Liver (tissue), 9 donors: Measurements from ENCODE around the gene RAB3B. TPM values are rescaled to one million over a fixed set of nuclear protein-coding genes. Genes with fewer than 3 reads are reported as not detected.

Experiments
- DNase-seq: peaks from one replicate; pipeline ENCODE4 v3.0.0-alpha.2; 2017; ENCODE audit warnings: low spot score
- H3K27ac ChIP-seq, 2 donors: one replicate each; pipeline ENCODE4 v1.7.0; 2013; ENCODE audit warnings: inconsistent platforms in 2 of 2, low read length in 2 of 2, control low read depth in 1 of 2, low read depth in 1 of 2, mild to moderate bottlenecking in 1 of 2
- H3K27me3 ChIP-seq, 4 donors: one replicate each; pipeline versions ENCODE4 v1.6.1 to v1.7.0; 2013; ENCODE audit warnings: low read length in 3 of 4, inconsistent platforms in 1 of 4, mild to moderate bottlenecking in 1 of 4, moderate library complexity in 1 of 4; ENCODE audit not compliant: control insufficient read depth in 4 of 4, insufficient read depth in 4 of 4
- H3K36me3 ChIP-seq, 4 donors: one replicate each; pipeline versions ENCODE4 v1.6.1 to v1.7.0; 2013; ENCODE audit warnings: low read length in 3 of 4, mild to moderate bottlenecking in 3 of 4, low read depth in 1 of 4, moderate library complexity in 1 of 4; ENCODE audit not compliant: control insufficient read depth in 4 of 4, insufficient read depth in 3 of 4
- H3K4me1 ChIP-seq, 4 donors: one replicate each; pipeline versions ENCODE4 v1.6.1 to v1.7.0; 2013; ENCODE audit warnings: low read length in 3 of 4, mild to moderate bottlenecking in 3 of 4, moderate library complexity in 1 of 4; ENCODE audit not compliant: control insufficient read depth in 4 of 4, insufficient read depth in 4 of 4
- H3K4me3 ChIP-seq, 3 donors: one replicate each; pipeline versions ENCODE4 v1.6.1 to v1.7.0; 2013; ENCODE audit warnings: low read length in 3 of 3, control low read depth in 1 of 3, low read depth in 1 of 3, mild to moderate bottlenecking in 1 of 3
- H3K9ac ChIP-seq, 2 donors: one replicate each; pipeline ENCODE4 v1.7.0; 2013; ENCODE audit warnings: low read length in 2 of 2, mild to moderate bottlenecking in 2 of 2, moderate library complexity in 2 of 2, control low read depth in 1 of 2, low read depth in 1 of 2
- H3K9me3 ChIP-seq, 4 donors: one replicate each; pipeline versions ENCODE4 v1.6.1 to v1.7.0; 2013; ENCODE audit warnings: low read length in 3 of 4; ENCODE audit not compliant: control insufficient read depth in 4 of 4
- ATF3 ChIP-seq: IDR thresholded peaks from 2 replicates; pipeline ENCODE4 v1.6.1; 2016; ENCODE audit warnings: antibody characterized with exemption
- CTCF ChIP-seq: fragments of 150-350 bp; IDR thresholded peaks from 2 replicates; pipeline ENCODE4 v1.5.1; 2017; ENCODE audit warnings: improper control_type of control experiment, low read depth, low read length; ENCODE audit not compliant: missing input control
- EGR1 ChIP-seq, 2 donors: IDR thresholded peaks; 2 replicates each; pipeline ENCODE4 v1.6.1; 2016 to 2018; ENCODE audit warnings: antibody characterized with exemption in 2 of 2, low read depth in 2 of 2
- FOXA1 ChIP-seq: IDR thresholded peaks from 2 replicates; pipeline ENCODE4 v1.6.1; 2016; ENCODE audit warnings: antibody characterized with exemption
- GABPA ChIP-seq, 2 donors: IDR thresholded peaks in 1 of 2; conservative IDR thresholded peaks in 1 of 2; 2 replicates each; pipeline ENCODE4 v1.6.1; 2016; ENCODE audit warnings: antibody characterized with exemption in 2 of 2, mild to moderate bottlenecking in 1 of 2, moderate library complexity in 1 of 2
- HNF4A ChIP-seq, 2 donors: conservative IDR thresholded peaks; 2 replicates each; pipeline ENCODE4 v1.6.1; 2016; ENCODE audit warnings: antibody characterized with exemption in 2 of 2, mild to moderate bottlenecking in 2 of 2
- JUND ChIP-seq, 2 donors: IDR thresholded peaks; 2 replicates each; pipeline ENCODE4 v1.6.1; 2016; ENCODE audit warnings: antibody characterized with exemption in 2 of 2
- NR2F2 ChIP-seq: IDR thresholded peaks from 2 replicates; pipeline ENCODE4 v1.6.1; 2016; ENCODE audit warnings: antibody characterized with exemption
- RAD21 ChIP-seq, 2 donors: IDR thresholded peaks; 2 replicates each; pipeline ENCODE4 v1.6.1; 2016; ENCODE audit warnings: antibody characterized with exemption in 2 of 2, mild to moderate bottlenecking in 2 of 2
- REST ChIP-seq: IDR thresholded peaks from 2 replicates; pipeline ENCODE4 v1.6.1; 2016; ENCODE audit warnings: antibody characterized with exemption, mild to moderate bottlenecking
- RXRA ChIP-seq, 2 donors: IDR thresholded peaks; 2 replicates each; pipeline ENCODE4 v1.6.1; 2017 to 2018; ENCODE audit warnings: antibody characterized with exemption in 2 of 2, mild to moderate bottlenecking in 1 of 2
- SP1 ChIP-seq: IDR thresholded peaks from 2 replicates; pipeline ENCODE4 v1.6.1; 2018; ENCODE audit warnings: antibody characterized with exemption, mild to moderate bottlenecking
- TAF1 ChIP-seq: conservative IDR thresholded peaks from 2 replicates; pipeline ENCODE4 v1.6.1; 2016; ENCODE audit warnings: antibody characterized with exemption, mild to moderate bottlenecking
- YY1 ChIP-seq: IDR thresholded peaks from 2 replicates; pipeline ENCODE4 v1.6.1; 2016; ENCODE audit warnings: antibody characterized with exemption, mild to moderate bottlenecking
- ZBTB33 ChIP-seq: IDR thresholded peaks from 2 replicates; pipeline ENCODE4 v1.6.1; 2016; ENCODE audit warnings: antibody characterized with exemption
- WGBS: extraction: QIAGEN DNeasy Blood & Tissue Kit; methylation state at CpG from one replicate; pipeline ENCODE4 v1.1.7; 2013; 5-methylcytosine and 5-hydroxymethylcytosine counted together
- polyA plus RNA-seq, 2 donors: library from polyadenylated mRNA; stranded (reverse) in 1 of 2; unstranded in 1 of 2; fragments of 200-250 nt in 1 of 2; fragments of >200 nt in 1 of 2; fragmentation: Nextera tagmentation in 1 of 2; extraction: Ambion mirVana in 1 of 2; gene quantifications; one replicate each; pipeline versions ENCODE4 v1.2.1 to v1.2.3, GENCODE V29; 2013 to 2015
- total RNA-seq, 2 donors: library from RNA; depleted of rRNA; stranded (reverse); fragments of >200 nt; gene quantifications; one replicate each; pipeline ENCODE4 v1.2.3, GENCODE V29; 2014
- donor health status: healthy.
- donor health status: healthy.
- donor health status: healthy.
- donor health status: healthy.
- donor health status: healthy.

Gene RAB3B
- total and polyA plus RNA-seq, 4 donors, result 0.17 to 5.4 (median 0.32) TPM

- no peak for TF ChIP-seq EGR1 (IDR thresholded peaks at IDR 0.05; ENCODE audit: low read depth in 2 of 2)
- no peak for TF ChIP-seq GABPA (IDR thresholded peaks at IDR 0.05 in 1 of 2, conservative IDR thresholded peaks at IDR 0.05 in 1 of 2)
- no peak for TF ChIP-seq NR2F2
- TF ChIP-seq JUND (IDR thresholded peaks at IDR 0.05), result no peak
- TF ChIP-seq SP1, result no peak
Measured at GRCh38 chr1:51966559-51966958, 23.9 kb downstream of the RAB3B start (continued).

- Histone ChIP-seq H3K4me1 (peaks cover 0 to 3% (median 0%) of the 10 kb centered on the region in 4 donors), H3K36me3 (no peaks in the 10 kb centered on the region), H3K27ac (no peak overlapping the region), H3K9ac (no peak overlapping the region), H3K9me3 (no peaks in the 10 kb centered on the region), H3K4me3 (no peak overlapping the region), H3K27me3 (no peaks in the 10 kb centered on the region)
- 90% methylated on average over 4 of the region's 4 CpGs for WGBS
- no peak for DNase-seq
- no peak for TF ChIP-seq FOXA1
- no peak for TF ChIP-seq NR2F2
- TF ChIP-seq GABPA (IDR thresholded peaks at IDR 0.05 in 1 of 2, conservative IDR thresholded peaks at IDR 0.05 in 1 of 2), result no peak
- no peak for TF ChIP-seq EGR1 (IDR thresholded peaks at IDR 0.05; ENCODE audit: low read depth in 2 of 2)
- no peak for TF ChIP-seq RXRA (IDR thresholded peaks at IDR 0.05)
Measured at GRCh38 chr1:51964309-51964696, 26.2 kb downstream of the RAB3B start.

GRCh38 chr1:51963592-51964308 lies 26.8 kb downstream of the RAB3B start:
- H3K27me3 ChIP-seq, result no peaks in the 10 kb centered on the region
- TF ChIP-seq ZBTB33 (no peak), YY1 (no peak), TAF1 (no peak), ATF3 (no peak), NR2F2 (no peak), SP1 (no peak), REST (no peak), FOXA1 (no peak), RAD21 (IDR thresholded peaks at IDR 0.05) (no peak), GABPA (IDR thresholded peaks at IDR 0.05 in 1 of 2, conservative IDR thresholded peaks at IDR 0.05 in 1 of 2) (no peak), CTCF (no peak), HNF4A (conservative IDR thresholded peaks at IDR 0.05) (no peak), JUND (IDR thresholded peaks at IDR 0.05) (no peak)
- WGBS, result 70% methylated on average over 4 of the region's 4 CpGs
- no peak for DNase-seq
- no peak overlapping the region for H3K27ac ChIP-seq
- H3K36me3 ChIP-seq, result no peaks in the 10 kb centered on the region
- H3K9ac ChIP-seq, result no peak overlapping the region
- no peak overlapping the region for H3K4me3 ChIP-seq
- H3K9me3 ChIP-seq, result no peaks in the 10 kb centered on the region
- H3K4me1 ChIP-seq, result no peaks in the 10 kb centered on the region
